Stimulated activated CD4-positive, alpha-beta T cell treated with anti-CD3 and anti-CD28 coated beads, Interleukin-4, amount 100 ng/mL, for 48 hours (primary cell): ENCODE measurements around the gene HTR3E.
"Not testable (repeated sequence)": the region's sequence is repeated elsewhere in the genome, so short reads cannot be mapped to it uniquely, and the experiment has no call there.

Experiments used
- DNase-seq, 2 donors: peaks; one replicate each; pipeline ENCODE4 v3.0.0-alpha.2; 2020; ENCODE audit warnings: low read depth in 2 of 2

Gene HTR3E

GRCh38 chr3:184096811-184097383 is at the start of gene HTR3E:
Gene HTR3E, plus strand, starts transcription at chr3:184097064. Its CDS starts 466 bp downstream, at chr3:184097530.
- no peak for DNase-seq

- no peak for DNase-seq
Measured at GRCh38 chr3:184050217-184050847, 46.5 kb upstream of the HTR3E start.

GRCh38 chr3:184052767-184053166 is 44.1 kb upstream of the HTR3E start, which contains the start of gene HTR3C:
Gene HTR3C, plus strand, starts transcription at chr3:184053047. Its CDS starts 34 bp downstream, at chr3:184053081.
- no peak for DNase-seq

GRCh38 chr3:184058029-184058428 is 38.8 kb upstream of the HTR3E start:
- DNase-seq, result no peak

GRCh38 chr3:184059424-184059823 is 37.4 kb upstream of the HTR3E start:
- no peak for DNase-seq

- no peak for DNase-seq
Measured at GRCh38 chr3:184062637-184063036, 34.2 kb upstream of the HTR3E start.

GRCh38 chr3:184066211-184066610 is 30.7 kb upstream of the HTR3E start:
- no peak for DNase-seq

GRCh38 chr3:184067573-184068055 is 29.2 kb upstream of the HTR3E start:
- no peak for DNase-seq

GRCh38 chr3:184068344-184068743 is 28.5 kb upstream of the HTR3E start:
- DNase-seq, result no peak

- not testable (repeated sequence) for DNase-seq
Measured at GRCh38 chr3:184071142-184071541, 25.7 kb upstream of the HTR3E start.

GRCh38 chr3:184073621-184074020 is 23.2 kb upstream of the HTR3E start:
- DNase-seq, result no peak

- no peak for DNase-seq
Measured at GRCh38 chr3:184075901-184076300, 21.0 kb upstream of the HTR3E start.

- DNase-seq, result no peak
Measured at GRCh38 chr3:184077881-184078280, 19.0 kb upstream of the HTR3E start.

GRCh38 chr3:184078851-184079250 is 18.0 kb upstream of the HTR3E start:
- DNase-seq, result no peak

- DNase-seq, result no peak
Measured at GRCh38 chr3:184081116-184081830, 15.6 kb upstream of the HTR3E start.

GRCh38 chr3:184082034-184082433 is 14.8 kb upstream of the HTR3E start:
- no peak for DNase-seq

- no peak for DNase-seq
Measured at GRCh38 chr3:184082465-184082864, 14.4 kb upstream of the HTR3E start.

GRCh38 chr3:184085389-184085852 is 11.4 kb upstream of the HTR3E start:
- no peak for DNase-seq

- DNase-seq, result no peak
Measured at GRCh38 chr3:184092199-184092598, 4.7 kb upstream of the HTR3E start.

GRCh38 chr3:184097556-184097955 is 692 bp downstream of the HTR3E start:
- DNase-seq, result no peak

- no peak for DNase-seq
Measured at GRCh38 chr3:184099806-184100686, 3.2 kb downstream of the HTR3E start.

GRCh38 chr3:184110316-184110725 is 13.5 kb downstream of the HTR3E start:
- DNase-seq, result no peak
